Measurements from ENCODE around the gene SH3D19.

The SH3D19 gene

DNA sequence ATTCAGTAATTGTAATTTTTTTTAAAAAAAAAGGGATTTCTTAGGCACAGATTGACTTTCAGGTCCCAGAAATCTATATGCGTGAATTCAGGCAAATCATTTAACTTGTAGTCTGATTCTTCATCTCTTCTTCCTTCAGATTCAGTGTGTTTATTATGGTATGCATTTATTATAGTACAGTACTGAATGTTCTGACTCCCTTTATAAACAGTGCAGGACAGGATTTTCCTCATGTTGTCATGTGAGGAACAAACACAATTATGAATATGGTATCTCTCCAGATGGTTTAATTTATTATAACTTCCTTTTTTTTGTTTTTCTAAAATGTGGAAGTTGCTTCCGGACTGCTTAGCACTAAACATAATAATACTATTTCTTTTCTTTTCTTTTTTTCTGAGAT is 171.8 kb downstream of the SH3D19 start:
- Histone ChIP-seq H3K36me3 (ENCODE audit: low read length) (no peaks in the 10 kb centered on the region), H3F3A (ENCODE audit: insufficient read depth) (no peaks in the 10 kb centered on the region), H3K9me2 (replicated peaks; ENCODE audit: insufficient read depth, low read length) (no peaks in the 10 kb centered on the region), H3K4me3 (ENCODE audit: insufficient read depth, low read length, poor library complexity, severe bottlenecking) (no peak overlapping the region), H2AFZ (ENCODE audit: low read depth, low read length, severe bottlenecking) (no peak overlapping the region), H3K27ac (ENCODE audit: low read depth, low read length) (no peak overlapping the region), H3K9me3 (ENCODE audit: insufficient read depth, low read length) (no peaks in the 10 kb centered on the region), H3K9ac (ENCODE audit: low read length) (no peak overlapping the region), H3K4me2 (ENCODE audit: low read depth, low read length, poor library complexity, severe bottlenecking) (no peak overlapping the region), H4K20me1 (ENCODE audit: low read depth, low read length) (no peaks in the 10 kb centered on the region), H3K27me3 (ENCODE audit: low read length) (no peaks in the 10 kb centered on the region), H3K79me2 (ENCODE audit: insufficient read depth, low read length) (no peaks in the 10 kb centered on the region)
- TF ChIP-seq, protein P1, sequence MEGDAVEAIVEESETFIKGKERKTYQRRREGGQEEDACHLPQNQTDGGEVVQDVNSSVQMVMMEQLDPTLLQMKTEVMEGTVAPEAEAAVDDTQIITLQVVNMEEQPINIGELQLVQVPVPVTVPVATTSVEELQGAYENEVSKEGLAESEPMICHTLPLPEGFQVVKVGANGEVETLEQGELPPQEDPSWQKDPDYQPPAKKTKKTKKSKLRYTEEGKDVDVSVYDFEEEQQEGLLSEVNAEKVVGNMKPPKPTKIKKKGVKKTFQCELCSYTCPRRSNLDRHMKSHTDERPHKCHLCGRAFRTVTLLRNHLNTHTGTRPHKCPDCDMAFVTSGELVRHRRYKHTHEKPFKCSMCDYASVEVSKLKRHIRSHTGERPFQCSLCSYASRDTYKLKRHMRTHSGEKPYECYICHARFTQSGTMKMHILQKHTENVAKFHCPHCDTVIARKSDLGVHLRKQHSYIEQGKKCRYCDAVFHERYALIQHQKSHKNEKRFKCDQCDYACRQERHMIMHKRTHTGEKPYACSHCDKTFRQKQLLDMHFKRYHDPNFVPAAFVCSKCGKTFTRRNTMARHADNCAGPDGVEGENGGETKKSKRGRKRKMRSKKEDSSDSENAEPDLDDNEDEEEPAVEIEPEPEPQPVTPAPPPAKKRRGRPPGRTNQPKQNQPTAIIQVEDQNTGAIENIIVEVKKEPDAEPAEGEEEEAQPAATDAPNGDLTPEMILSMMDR (IDR thresholded peaks at IDR 0.05; ENCODE audit: insufficient read depth, low read length, poor library complexity, severe bottlenecking) = no peak
- TF ChIP-seq EZH2phosphoT487 (conservative IDR thresholded peaks at IDR 0.05; ENCODE audit: low read length) = no peak

DNA sequence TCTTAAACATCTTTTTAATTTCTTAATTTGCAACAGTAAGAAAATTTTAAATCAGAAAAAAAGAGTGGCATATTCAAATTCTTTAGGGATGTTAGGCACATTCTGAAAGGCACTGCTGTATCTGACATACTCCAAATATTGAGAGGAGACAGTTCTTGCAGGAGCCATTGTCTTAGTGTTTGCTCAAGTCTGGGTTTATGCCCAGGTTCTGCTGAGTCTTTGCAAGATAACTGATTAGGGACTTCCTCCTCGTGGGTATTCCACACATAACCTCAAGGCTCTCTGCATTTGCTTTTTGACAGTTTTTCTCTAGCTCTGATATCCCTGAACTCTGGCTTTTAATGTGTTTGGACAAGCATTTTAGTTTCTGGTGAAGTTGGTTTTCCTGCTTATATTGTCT is 173.4 kb downstream of the SH3D19 start:
- no peak overlapping the region for H3K9ac ChIP-seq (ENCODE audit: low read length)
- no peaks in the 10 kb centered on the region for H3K36me3 ChIP-seq (ENCODE audit: low read length)
- no peaks in the 10 kb centered on the region for H3K79me2 ChIP-seq (ENCODE audit: insufficient read depth, low read length)
- H3K4me2 ChIP-seq (ENCODE audit: low read depth, low read length, poor library complexity, severe bottlenecking) = no peak overlapping the region
- H3K4me3 ChIP-seq (ENCODE audit: insufficient read depth, low read length, poor library complexity, severe bottlenecking) = no peak overlapping the region
- no peaks in the 10 kb centered on the region for H3K9me2 ChIP-seq (replicated peaks; ENCODE audit: insufficient read depth, low read length)
- no peaks in the 10 kb centered on the region for H4K20me1 ChIP-seq (ENCODE audit: low read depth, low read length)
- no peak overlapping the region for H2AFZ ChIP-seq (ENCODE audit: low read depth, low read length, severe bottlenecking)
- no peak overlapping the region for H3K27ac ChIP-seq (ENCODE audit: low read depth, low read length)
- TF ChIP-seq, protein P1 (IDR thresholded peaks at IDR 0.05; ENCODE audit: insufficient read depth, low read length, poor library complexity, severe bottlenecking) = no peak
- TF ChIP-seq EZH2phosphoT487 (conservative IDR thresholded peaks at IDR 0.05; ENCODE audit: low read length) = no peak
- H3K9me3 ChIP-seq (ENCODE audit: insufficient read depth, low read length) = no peaks in the 10 kb centered on the region
- H3K27me3 ChIP-seq (ENCODE audit: low read length) = no peaks in the 10 kb centered on the region
- no peaks in the 10 kb centered on the region for H3F3A ChIP-seq (ENCODE audit: insufficient read depth)

DNA sequence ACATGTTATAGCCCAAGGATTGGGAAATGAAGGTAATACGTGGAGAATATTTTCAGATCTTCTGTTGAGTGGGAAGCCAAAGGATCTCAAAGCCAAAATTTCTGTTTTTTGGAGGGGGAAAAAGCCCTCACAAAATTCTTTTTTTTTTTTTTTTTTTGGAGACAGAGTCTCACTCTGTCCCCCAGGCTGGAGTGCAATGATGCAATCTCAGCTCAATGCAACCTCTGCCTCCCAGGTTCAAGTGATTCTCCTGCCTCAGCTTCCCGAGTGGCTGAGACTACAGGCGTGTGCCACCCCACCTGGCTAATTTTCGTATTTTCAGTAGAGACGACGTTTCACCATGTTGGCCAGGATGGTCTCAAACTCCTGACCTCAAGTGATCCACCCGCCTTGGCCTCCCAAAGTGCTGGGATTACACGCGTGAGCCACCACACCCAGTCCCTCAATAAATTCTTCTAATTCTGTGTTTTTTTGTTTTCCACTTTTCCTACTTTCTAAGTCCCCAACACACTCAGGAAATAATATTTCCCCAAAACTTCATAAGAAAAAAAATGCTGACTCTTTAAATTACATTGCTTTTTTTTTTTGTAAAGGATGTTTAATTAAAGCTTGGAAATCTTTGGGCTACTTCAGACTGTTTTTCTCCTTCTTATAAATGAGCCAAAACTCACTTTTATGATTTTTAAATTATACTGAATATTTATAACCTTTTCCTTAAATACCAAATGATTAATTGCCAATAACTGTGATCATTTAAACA is 174.4 kb downstream of the SH3D19 start:
- TF ChIP-seq, protein P1 (IDR thresholded peaks at IDR 0.05; ENCODE audit: insufficient read depth, low read length, poor library complexity, severe bottlenecking) = no peak
- no peak for TF ChIP-seq EZH2phosphoT487 (conservative IDR thresholded peaks at IDR 0.05; ENCODE audit: low read length)

More for the DNA sequence above, 174.4 kb downstream of the SH3D19 start:
- Histone ChIP-seq H3K4me2 (ENCODE audit: low read depth, low read length, poor library complexity, severe bottlenecking) (no peak overlapping the region), H3K9ac (ENCODE audit: low read length) (no peak overlapping the region), H3K9me2 (replicated peaks; ENCODE audit: insufficient read depth, low read length) (no peaks in the 10 kb centered on the region), H3K36me3 (ENCODE audit: low read length) (no peaks in the 10 kb centered on the region), H3K79me2 (ENCODE audit: insufficient read depth, low read length) (no peaks in the 10 kb centered on the region), H3F3A (ENCODE audit: insufficient read depth) (no peaks in the 10 kb centered on the region), H4K20me1 (ENCODE audit: low read depth, low read length) (no peaks in the 10 kb centered on the region), H2AFZ (ENCODE audit: low read depth, low read length, severe bottlenecking) (no peak overlapping the region), H3K27me3 (ENCODE audit: low read length) (no peaks in the 10 kb centered on the region), H3K4me3 (ENCODE audit: insufficient read depth, low read length, poor library complexity, severe bottlenecking) (no peak overlapping the region), H3K9me3 (ENCODE audit: insufficient read depth, low read length) (no peaks in the 10 kb centered on the region), H3K27ac (ENCODE audit: low read depth, low read length) (no peak overlapping the region)
